ENCODE measurements around the gene HP. TPM values are rescaled to one million over a fixed set of nuclear protein-coding genes. Genes with fewer than 3 reads are reported as not detected.
A peak's percentile ranks its signal among the peaks of the same experiment; 100 is the strongest.

Gene HP
- total and polyA plus RNA-seq, 2 of the 13 experiments (the other 11 are each of a cell fraction or from before 2014, with no cell fraction given): 387 to 524 TPM

DNA sequence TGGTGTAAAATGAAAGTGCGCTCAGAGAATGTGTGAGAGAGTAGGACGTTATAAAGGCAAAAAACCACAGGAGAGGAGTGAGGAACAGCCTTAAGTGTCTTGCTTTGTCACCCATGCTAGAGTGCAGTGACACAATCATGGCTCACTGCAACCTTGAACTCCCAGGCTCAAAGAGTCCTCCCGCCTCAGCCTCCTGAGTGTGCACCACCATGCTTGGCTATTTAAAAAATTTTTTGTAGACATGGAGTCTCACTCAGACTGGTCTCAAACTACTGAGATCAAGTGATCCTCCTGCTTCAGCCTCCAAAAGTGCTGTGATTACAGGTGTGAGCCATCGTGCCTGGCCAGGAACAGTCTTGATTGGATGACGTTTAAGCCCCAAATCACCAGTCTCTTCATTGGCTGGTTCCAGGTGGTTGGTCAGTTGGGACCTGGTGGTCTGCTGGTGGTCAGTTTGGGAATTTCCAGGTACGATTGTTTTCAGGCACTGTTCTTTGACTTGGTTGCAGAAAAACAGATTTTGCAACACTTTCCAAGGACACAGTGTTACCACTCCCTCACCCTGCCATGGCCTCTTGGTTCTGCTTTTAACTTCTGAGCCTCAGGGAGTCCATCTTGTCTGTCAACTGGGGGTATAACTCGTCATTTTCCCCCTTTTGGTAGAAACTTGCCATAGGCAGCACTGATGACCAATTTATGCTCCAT is 24.6 kb upstream of the HP start:
- Histone ChIP-seq H3K9ac (ENCODE audit: insufficient read depth, low read depth, low read length) (no peak overlapping the region), H4K20me1 (ENCODE audit: insufficient read depth, low read length) (no peaks in the 10 kb centered on the region), H3K4me1 (ENCODE audit: insufficient read depth, low read length) (peaks cover 48% of the 10 kb centered on the region), H3K4me3 (replicated peaks in 1 of 3; ENCODE audit: insufficient read depth in 1 of 3, low read depth in 2 of 3, low read length in 3 of 3) (no peak overlapping the region), H3K27me3 (ENCODE audit: control insufficient read depth in 1 of 2, insufficient read depth in 2 of 2, low read length in 2 of 2) (no peaks in the 10 kb centered on the region), H2AFZ (ENCODE audit: low read length) (no peak overlapping the region), H3K27ac (ENCODE audit: extremely low read length, insufficient read depth, low read length) (no peak overlapping the region), H3K36me3 (replicated peaks in 1 of 2; ENCODE audit: control insufficient read depth in 1 of 2, insufficient read depth in 2 of 2, low read length in 2 of 2) (no peaks in the 10 kb centered on the region), H3K79me2 (ENCODE audit: insufficient read depth, low read length) (no peaks in the 10 kb centered on the region), H3K9me3 (ENCODE audit: low read length) (no peaks in the 10 kb centered on the region), H3K4me2 (ENCODE audit: low read depth, low read length) (no peak overlapping the region)
- DNase-seq (ENCODE audit: low spot score): no peak
- no peak for FAIRE-seq
- ATAC-seq: no peak
- intact Hi-C loops (cut with micrococcal nuclease; ENCODE audit: unreplicated experiment): no loop called here
- WGBS (ENCODE audit: low lambda C conversion rate): 81% methylated on average over 7 of the region's 7 CpGs
- ChIA-PET POLR2A (no interaction called here), CTCF (ENCODE audit: low intra/inter-chr PET ratio, low total read pairs) (no interaction called here)
- no TSS peak for BruUV-seq (replicated peaks)
- in situ Hi-C loops (cut with HindIII; ENCODE audit: extremely low pct_ligation_motif_present, low pct_unique_long_range_greater_than_20kb): no loop called here
- TF ChIP-seq CEBPG (CRISPR knock-in tag; IDR thresholded peaks at IDR 0.05): peak; percentile 38; the same call in 1 of the 2 replicates
- no peak for TF ChIP-seq NONO (IDR thresholded peaks at IDR 0.05)
- TF ChIP-seq NONO (CRISPR knock-in tag; conservative IDR thresholded peaks at IDR 0.05): no peak
- TF ChIP-seq, protein P1, sequence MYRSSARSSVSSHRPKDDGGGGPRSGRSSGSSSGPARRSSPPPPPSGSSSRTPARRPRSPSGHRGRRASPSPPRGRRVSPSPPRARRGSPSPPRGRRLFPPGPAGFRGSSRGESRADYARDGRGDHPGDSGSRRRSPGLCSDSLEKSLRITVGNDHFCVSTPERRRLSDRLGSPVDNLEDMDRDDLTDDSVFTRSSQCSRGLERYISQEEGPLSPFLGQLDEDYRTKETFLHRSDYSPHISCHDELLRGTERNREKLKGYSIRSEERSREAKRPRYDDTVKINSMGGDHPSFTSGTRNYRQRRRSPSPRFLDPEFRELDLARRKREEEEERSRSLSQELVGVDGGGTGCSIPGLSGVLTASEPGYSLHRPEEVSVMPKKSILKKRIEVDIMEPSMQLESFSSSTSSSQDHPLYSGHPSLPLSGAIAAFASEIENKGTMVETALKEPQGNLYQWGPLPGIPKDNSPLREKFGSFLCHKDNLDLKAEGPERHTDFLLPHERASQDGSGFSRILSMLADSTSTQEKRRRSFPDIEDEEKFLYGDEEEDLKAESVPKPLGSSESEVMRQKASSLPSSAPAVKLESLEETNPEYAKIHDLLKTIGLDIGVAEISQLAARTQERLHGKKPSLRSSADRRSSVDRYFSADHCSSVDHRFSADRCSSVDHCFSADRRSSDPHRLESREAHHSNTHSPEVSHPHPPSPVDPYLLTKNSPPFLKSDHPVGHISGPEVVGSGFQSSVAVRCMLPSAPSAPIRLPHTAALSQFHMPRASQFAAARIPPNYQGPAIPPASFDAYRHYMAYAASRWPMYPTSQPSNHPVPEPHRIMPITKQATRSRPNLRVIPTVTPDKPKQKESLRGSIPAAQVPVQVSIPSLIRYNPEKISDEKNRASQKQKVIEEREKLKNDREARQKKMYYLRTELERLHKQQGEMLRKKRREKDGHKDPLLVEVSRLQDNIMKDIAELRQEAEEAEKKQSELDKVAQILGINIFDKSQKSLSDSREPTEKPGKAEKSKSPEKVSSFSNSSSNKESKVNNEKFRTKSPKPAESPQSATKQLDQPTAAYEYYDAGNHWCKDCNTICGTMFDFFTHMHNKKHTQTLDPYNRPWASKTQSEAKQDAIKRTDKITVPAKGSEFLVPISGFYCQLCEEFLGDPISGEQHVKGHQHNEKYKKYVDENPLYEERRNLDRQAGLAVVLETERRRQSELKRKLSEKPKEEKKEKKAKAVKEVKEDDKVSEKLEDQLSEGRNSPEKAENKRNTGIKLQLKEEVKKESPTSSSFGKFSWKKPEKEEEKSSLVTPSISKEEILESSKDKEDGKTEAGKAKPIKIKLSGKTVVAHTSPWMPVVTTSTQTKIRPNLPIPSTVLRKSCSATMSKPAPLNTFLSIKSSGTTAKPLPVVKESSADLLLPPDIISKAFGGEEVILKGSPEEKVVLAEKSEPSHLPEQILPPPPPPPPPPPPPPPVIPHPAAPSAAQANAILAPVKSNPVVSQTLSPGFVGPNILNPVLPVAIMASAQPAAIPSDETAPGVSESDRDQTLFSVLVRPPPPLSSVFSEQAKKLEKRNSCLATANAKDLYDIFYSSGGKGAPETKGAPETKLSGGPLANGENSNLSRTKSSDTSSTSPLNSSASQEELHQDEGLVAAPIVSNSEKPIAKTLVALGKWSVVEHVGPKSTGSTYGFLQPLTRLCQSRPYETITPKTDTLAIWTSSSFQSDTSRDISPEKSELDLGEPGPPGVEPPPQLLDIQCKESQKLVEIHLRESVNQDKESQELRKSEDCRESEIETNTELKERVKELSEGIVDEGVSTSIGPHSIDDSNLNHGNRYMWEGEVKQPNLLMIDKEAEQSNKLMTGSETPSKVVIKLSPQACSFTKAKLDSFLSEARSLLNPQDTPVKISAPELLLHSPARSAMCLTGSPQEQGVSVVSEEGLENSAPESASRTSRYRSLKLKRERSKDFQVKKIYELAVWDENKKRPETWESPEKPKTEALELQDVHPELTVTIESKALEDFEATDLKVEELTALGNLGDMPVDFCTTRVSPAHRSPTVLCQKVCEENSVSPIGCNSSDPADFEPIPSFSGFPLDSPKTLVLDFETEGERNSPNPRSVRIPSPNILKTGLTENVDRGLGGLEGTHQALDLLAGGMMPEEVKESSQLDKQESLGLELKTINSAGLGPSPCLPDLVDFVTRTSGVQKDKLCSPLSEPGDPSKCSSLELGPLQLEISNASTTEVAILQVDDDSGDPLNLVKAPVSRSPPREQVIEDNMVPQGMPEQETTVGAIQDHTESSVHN (CRISPR knock-in tag; IDR thresholded peaks at IDR 0.05): 0 out of 2 replicates have a peak, but pooled peaks have one; percentile 27
- no peak for TF ChIP-seq ZNF891 (CRISPR knock-in tag; IDR thresholded peaks at IDR 0.05)
- TF ChIP-seq, protein P2, sequence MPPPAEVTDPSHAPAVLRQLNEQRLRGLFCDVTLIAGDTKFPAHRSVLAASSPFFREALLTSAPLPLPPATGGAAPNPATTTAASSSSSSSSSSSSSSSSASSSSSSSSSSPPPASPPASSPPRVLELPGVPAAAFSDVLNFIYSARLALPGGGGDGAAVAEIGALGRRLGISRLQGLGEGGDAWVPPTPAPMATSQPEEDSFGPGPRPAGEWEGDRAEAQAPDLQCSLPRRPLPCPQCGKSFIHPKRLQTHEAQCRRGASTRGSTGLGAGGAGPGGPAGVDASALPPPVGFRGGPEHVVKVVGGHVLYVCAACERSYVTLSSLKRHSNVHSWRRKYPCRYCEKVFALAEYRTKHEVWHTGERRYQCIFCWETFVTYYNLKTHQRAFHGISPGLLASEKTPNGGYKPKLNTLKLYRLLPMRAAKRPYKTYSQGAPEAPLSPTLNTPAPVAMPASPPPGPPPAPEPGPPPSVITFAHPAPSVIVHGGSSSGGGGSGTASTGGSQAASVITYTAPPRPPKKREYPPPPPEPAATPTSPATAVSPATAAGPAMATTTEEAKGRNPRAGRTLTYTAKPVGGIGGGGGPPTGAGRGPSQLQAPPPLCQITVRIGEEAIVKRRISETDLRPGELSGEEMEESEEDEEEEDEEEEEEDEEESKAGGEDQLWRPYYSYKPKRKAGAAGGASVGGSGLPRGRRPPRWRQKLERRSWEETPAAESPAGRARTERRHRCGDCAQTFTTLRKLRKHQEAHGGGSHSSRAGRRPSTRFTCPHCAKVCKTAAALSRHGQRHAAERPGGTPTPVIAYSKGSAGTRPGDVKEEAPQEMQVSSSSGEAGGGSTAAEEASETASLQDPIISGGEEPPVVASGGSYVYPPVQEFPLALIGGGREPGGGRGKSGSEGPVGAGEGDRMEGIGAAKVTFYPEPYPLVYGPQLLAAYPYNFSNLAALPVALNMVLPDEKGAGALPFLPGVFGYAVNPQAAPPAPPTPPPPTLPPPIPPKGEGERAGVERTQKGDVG (CRISPR knock-in tag; IDR thresholded peaks at IDR 0.05; ENCODE audit: borderline replicate concordance): peak; percentile 62; the same call in 1 of the 2 replicates
- TF ChIP-seq, protein P3, sequence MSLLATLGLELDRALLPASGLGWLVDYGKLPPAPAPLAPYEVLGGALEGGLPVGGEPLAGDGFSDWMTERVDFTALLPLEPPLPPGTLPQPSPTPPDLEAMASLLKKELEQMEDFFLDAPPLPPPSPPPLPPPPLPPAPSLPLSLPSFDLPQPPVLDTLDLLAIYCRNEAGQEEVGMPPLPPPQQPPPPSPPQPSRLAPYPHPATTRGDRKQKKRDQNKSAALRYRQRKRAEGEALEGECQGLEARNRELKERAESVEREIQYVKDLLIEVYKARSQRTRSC (CRISPR knock-in tag; IDR thresholded peaks at IDR 0.05; ENCODE audit: low read depth): no peak
- TF ChIP-seq ZNF614 (CRISPR knock-in tag; IDR thresholded peaks at IDR 0.05; ENCODE audit: borderline replicate concordance): peak; percentile 61; the same call in 1 of the 2 replicates
- TF ChIP-seq BRD4 (CRISPR knock-in tag; IDR thresholded peaks at IDR 0.05): no peak
- TF ChIP-seq, protein P4, sequence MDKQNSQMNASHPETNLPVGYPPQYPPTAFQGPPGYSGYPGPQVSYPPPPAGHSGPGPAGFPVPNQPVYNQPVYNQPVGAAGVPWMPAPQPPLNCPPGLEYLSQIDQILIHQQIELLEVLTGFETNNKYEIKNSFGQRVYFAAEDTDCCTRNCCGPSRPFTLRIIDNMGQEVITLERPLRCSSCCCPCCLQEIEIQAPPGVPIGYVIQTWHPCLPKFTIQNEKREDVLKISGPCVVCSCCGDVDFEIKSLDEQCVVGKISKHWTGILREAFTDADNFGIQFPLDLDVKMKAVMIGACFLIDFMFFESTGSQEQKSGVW (CRISPR knock-in tag; IDR thresholded peaks at IDR 0.05; ENCODE audit: borderline replicate concordance): no peak
- TF ChIP-seq ZNF3 (CRISPR knock-in tag; IDR thresholded peaks at IDR 0.05): no peak

Data from HepG2 (cell line).